GM21360 (cell line): ENCODE results near the gene SLC2A6.

Experiments
- ATAC-seq: cut with Tn5 transposase; IDR thresholded peaks from one replicate; pipeline ENCODE4 v1.9.1; 2021; ENCODE audit warnings: mild to moderate bottlenecking, moderate library complexity; ENCODE audit not compliant: unreplicated experiment

SLC2A6 gene

DNA sequence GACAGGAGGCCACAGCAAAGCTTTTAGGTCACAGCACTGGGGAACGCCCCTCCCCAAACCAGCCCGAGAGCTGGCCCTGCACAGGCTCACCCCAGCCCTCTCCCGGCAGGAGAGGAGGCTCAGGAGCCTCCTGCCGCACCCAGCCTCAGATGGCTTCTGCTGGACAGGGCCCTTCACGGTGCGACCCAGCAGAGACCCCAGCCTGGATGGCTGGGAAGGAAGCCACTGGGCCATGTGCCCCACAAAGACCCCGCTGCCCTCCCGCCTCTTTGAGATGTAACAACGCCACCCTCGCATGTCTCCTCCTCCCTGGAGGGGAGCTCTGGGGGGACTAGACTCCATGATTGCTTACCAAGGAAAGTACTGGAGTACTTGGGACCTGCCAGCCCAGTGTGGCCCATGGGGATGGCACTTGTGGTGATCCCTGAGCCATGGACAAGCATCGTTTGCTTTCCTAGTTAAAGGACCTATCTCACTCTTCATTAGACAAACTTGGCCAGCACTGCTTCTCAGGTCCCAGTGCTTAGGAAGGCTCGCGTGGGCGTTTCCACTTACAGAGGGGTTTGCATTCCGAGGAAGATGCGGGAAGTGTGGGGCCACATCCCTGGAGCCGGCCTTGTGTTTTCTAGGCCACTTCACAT, 36.8 kb upstream of the SLC2A6 start:
- ATAC-seq: no peak

DNA sequence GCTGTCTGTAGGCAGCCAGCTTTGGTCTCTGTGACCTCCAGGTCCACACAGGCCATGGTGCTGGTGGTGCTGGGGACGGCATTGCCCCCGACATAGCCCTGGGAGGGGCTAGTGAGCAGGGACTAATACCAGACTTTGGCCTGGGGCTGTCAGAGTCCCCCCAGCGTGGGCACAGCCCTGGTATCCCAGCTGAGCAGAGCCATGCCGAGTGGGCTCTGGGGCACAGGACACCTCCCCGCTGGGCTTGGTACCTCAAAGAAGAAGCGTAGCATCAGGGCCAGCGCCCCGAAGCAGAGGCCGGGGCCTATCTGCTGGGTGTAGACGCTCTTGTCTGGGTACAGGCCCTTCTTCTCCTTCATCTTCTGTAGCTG, 36.3 kb upstream of the SLC2A6 start:
- ATAC-seq: no peak

DNA sequence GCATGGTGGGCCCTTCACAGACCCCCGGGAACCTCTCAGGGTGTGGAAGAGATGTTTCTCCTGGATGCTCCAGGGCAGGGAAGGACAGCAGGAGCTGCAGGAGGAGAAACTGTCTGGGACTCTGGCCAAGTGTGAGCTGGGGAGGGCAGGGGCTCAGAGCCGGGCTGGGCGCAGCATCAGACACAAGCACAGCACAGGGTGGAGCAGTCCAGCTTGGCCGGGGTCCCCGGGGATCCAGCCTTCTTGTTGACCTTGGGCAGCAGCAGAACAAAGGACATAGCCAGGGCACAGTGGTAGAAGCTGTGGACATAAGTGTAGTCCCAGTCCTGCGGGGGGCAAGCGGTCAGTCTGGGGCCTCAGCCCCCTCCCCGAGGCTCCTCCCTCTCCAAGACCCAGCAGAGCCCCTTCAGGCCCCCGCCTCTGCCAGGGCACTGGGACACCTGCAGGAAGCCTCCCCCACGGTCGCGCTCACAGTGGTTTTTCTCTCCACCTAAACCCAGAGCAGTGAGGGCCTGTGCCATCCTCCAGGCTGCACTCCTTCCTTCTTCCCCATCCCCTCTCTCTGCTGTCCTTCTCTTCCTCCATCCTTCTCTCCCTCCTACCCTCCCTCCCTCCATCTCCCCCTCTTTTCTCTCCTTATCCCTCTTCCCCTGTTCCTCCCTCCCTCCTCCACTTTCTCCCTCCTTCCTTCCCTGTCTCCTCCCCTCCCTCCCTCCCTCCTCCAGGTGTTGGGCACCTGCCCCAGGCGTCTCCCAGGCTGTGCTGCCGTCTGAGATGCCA, 35.8 kb upstream of the SLC2A6 start:
- no peak for ATAC-seq

DNA sequence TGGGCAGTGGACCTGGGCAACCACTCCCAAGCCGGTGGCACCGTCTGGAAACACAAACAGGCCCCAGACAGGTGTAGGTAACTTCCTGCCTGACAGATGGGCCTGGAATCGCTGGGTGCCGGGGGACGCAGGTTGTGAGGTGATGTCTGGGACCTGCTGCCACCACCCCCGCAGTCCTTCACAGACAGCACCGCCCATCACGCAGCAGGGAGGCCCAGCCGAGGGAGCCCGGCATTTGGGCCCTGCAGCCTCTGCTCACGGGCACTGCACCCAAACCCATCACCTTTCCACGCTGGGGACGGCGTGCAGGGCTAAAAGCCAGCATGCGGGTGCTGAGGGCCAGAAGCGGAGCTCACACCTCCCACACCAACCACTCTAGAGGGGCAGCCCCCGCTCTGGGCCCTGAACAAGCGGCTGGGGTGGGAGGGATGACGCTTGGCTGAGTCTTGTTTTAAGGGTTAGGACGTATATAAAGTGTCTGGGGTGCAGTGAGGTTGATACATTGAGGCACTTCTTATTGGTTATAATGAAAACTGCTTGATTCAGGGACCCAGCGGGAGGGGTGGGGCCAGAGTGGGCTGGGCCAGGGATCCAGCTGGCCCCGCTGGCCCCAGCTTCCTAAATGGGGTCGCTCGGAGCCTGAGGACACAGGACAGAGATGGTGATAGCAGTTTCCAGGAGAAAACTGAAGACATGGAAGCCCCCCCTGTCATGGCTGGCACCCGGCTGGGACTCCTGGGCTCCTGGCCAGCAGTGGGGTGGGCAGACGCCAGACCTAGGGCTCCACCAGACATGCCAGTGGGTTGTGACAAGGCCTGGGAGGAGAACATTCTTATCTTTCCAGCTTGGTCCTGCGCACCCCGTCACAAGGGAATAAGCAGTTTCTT, 34.6 kb upstream of the SLC2A6 start:
- ATAC-seq: no peak

DNA sequence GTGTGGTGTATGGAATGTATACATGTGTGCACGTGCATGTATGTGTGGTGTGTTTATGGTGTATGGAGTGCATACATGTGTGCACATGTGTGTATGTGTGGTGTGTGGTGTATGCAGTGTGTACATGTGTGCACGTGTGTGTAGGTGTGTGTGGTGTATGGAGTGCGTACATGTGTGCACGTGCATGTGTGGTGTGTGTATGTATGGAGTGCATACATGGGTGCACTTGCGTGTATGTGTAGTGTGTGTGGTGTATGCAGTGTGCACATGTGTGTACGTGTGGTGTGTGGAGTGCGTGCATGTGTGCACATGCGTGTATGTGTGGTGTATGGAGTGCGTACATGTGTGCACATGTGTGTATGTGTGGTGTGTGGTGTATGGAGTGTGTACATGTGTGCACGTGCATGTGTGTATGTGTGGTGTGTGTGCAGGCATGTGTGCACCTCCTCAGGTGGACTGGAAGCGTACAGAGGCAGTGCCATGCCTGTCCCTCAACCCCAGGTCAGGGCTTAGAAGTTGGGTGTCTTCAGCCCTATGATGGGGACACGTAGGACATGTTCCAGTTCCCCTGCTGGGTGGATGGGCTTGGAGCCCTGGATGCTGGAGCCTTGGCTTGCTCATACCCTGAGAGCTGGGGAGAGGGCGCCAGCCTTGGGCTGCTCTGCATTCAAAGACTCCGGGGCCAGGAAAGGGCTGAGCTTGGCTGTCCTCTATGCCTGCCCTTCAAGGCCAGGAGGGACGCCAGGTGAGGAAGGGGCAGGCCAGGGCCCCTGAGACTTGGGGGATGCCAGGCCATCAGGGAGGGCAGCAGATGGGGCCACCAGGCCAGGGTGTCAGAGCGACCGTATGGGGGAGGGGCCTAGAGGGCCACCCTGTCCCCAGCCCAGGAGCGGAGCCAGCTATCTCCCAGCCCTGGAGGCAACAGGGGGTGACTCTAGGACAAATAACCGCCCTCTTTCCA, 33.6 kb upstream of the SLC2A6 start:
- ATAC-seq: no peak

DNA sequence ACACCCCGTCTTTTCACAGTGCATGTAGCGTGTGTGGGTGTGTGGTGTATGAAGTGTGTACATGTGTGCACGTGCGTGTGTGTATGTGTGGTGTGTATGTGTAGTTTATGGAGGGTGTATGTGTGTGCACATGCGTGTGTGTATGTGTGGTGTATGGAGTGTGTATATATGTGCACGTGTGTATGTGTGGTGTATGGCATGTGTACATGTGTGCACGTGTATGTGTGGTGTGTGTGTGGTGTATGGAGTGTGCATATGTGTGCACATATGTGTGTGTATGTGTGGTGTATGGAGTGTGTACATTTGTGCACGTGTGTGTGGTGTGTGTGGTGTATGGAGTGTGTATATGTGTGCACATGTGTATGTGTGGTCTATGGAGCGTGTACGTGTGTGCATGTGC, 32.7 kb upstream of the SLC2A6 start:
- ATAC-seq: no peak

DNA sequence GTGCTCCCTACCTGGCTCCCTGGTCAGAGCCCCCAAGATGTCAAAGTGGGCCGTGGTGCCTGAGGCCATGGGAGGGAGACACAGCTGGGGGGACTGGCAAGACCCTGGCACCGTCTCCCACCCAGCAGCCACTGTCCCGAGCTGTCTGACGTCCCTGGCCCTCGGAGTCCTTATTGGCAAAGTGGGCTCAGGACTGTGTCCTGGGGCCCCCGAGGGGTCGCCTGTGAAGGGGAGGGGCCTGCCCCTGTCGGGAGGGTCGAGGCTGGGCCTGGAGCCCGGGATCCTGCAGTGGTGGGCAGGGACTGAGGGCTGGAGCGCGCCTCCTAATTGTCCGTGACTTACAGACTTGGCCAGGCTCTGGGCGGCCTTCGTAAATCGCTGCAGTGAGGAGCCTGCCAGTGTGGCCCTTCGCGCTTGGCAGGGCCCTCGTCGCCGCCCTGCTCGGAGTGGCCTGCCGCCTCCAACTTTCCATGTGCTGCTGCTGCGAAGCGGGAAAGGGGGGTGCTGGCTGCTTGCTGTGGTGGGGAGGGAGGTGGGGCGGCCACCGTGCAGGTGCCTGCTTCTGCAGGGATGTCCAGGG, 32.1 kb upstream of the SLC2A6 start:
- no peak for ATAC-seq

DNA sequence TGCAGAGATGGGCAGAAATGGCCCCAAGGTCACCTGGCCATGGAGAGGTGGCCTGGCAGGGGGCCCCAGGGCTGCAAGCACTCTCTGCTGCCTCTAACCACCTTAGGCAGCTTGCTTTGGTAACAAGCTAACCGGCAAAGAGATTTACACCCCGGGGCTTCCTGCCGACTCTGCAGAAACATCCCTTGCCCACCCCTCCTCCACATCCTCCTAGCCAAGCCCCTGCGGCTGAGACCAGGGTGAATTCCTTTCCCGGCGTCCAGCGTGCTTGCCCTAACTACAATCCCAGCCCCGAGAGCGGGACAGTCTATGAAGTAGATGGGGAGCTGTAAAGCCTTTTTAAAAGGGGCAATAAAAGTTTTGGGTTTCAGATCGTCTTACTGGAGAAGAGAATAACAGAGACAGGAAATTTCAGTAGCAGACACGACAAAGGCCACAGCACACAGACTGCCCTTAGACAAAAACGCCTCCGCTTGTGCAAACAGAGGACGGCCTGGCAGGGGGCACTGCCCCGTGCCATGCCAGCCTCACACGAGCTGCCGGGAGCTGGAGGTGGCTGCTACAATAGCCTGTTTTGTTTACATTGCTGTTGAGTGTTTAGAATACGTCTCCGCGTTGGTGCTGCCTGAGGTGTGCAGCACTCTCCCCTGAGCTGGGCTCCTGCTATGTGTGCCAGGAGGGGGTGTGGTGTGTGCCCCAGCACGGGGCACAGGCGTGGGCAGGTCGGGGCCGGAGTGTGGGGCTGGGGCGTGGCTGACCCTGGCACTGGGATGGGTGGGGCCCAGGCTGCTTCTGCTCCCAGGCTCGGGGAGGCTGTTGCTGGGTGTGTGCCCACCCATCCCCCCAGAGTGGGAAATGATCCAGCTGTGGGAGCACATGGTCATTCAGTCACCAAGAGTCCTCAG, 30.5 kb upstream of the SLC2A6 start:
- no peak for ATAC-seq

DNA sequence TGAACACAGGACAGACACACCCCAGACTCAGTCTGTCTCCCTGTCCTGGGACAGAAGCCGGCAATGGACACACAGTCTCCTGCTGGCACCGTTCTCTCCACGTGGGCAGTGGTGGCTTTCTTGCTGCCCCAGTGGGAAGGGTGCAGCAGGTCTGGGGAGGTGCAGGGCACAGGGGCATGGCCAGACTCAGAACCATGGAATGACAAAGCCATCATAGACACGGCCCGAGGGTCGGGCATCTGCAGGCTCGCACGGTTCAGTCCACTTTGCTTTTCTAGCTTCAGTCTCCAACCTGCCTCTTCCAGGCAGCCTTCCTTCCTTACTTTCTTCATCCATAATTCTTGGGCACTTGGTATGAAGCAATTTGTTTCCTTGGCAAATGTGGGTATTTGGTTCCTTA, 29.1 kb upstream of the SLC2A6 start:
- ATAC-seq: no peak

DNA sequence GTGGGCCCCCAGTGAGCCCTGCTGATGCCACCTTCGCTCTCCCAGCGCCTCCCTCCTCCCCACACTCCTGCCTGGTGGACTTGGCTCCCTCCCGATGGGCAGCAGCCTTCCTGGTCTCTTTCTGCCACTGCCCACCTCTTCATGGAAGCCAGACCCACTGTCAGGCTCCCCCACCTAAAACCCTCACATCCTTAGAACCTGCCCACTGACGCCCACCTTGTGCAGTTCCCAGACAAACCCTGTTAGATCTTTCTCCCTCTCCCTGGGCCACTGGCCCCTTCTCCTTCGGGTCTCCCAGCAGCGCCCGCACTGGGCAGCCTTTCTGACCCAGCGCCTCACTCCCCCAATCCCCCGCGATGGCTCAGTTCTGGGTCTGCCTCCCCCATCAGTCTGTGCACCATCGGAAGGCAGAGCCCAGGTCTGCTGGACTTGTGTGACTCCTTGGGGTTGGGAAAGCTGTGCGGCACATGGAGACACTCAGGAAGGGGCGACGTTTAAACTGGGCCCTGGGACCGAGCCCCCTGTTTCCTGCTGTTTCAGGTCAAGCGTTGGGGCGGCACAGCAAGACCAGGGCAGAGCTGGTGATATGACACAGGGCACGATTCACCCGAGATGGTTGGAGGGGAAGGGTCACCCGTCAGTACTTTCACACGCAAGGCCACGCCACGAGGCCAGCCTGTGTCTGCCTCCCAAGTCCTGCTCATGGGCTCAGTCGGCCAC, 28.5 kb upstream of the SLC2A6 start:
- no peak for ATAC-seq

DNA sequence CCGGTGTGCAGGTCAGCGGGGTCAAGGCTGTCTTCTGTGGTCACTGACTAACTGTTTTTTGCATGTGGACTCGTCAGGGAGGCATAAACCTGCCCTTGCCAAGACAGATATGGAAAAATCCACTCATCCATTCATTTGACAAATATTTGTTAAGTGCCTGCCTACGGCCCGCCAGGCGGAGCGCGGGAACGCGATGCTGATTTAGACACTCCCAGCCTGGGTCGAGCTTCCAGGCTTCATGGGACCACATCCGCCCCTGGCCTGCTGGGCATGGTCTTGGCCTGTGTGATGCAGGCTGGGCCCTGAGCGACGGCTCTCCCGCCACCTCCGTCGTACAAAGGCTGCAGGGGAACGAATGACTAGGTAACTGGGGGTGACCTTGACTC, 27.7 kb upstream of the SLC2A6 start:
- no peak for ATAC-seq

DNA sequence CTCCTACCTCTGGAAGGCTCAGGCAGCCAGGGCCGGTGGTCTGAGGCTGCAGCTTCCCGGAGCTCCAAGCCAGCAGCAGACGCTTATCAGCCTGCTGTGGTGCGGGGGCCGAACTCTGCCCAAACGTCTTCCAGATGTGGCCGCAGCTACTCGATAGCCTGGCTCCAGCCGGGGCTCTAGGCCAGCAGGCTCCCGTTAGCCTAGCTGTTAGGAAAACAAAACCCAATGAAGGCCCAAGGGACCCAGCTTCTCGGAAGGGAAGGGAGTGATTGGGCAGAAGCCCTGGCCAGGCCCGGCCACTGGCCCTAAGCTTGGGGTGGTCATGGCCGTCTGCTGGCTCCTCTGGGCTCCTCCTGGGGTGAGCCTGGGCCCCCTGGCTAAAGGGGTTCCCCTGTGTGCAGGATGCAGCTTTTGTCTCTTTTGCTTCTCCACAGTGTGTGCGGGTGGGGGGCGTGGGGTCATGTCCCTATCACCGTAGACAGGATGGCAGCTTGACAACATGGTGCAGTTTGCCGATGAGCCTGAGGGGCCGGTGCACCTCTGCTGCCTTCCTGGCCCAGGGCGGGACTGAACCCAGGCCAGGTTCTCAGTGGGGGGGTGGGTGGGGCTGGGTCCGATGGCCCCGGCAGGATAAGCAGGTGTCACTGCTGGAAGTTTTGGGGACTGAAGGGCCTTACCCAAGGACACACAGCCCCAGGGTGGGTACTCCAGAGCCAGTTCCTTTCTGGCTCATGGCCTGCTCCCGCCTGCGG, 27.2 kb upstream of the SLC2A6 start:
- ATAC-seq: no peak

DNA sequence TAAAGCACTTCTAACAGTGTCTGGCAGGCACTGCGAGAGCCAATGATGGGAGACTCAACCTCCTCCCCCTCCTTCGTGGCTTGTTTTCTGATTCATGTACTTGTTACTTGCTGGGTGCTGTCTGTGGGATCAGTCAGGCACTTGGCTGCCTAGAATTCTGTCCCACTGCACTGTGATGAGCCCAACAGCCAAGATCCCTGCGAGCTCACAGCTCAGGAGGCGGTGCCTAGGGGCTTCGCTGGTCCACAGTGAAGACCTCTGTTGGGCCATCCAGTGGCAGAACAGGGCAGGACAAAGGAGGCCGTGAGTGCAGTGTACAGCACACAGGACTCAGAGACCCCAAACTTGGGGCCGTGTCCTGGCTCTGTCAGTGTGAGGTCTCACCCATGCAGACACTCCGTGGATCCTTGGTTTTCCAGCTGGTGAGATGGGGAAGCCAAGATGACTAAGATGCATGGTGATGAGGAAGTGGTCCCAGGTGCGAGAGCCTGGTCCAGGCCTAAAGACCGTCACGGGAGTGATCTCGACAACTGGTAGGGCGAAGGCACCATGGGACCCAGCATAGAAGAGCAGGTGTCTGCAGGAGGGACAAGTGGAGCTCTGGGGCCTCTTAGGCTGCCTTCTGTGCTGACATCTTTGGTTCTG, 26.4 kb upstream of the SLC2A6 start:
- no peak for ATAC-seq

DNA sequence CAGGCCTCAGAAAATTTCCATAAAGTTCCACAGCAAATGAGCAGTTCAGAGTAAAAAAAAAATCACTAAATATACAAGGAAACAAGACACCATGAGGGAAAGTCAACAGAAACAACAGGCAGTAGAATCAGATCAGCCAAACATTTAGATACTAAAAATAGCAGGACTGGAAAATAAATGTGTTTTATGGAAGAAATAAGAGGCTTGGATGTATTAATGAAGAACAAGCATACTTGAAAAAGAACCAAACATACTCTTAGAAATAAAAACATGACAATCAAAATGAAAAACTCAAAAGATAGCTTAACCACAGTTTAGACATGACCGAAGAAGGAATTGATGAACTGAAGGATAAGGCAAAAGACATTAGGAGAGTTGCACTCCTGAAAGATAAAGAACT, 23.2 kb upstream of the SLC2A6 start:
- no peak for ATAC-seq

DNA sequence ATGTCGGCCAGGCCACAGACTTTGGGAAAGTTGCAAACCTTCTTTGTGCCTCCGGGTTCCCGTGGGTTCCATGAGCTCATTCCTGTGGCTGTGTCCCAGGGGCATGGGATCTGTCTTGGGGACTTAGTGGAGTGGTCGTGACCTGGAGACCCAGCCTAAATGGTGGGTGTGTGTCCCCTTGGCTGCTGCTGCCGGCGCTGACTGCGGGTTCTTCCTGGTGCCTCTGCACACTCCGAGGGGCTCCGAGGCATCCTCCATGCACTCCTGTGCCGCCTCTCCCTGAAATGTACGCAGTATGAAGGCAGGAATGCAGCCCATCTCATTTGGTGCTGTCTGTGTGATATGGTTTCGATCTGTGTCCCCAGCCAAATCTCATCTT, 21.0 kb upstream of the SLC2A6 start:
- no peak for ATAC-seq

DNA sequence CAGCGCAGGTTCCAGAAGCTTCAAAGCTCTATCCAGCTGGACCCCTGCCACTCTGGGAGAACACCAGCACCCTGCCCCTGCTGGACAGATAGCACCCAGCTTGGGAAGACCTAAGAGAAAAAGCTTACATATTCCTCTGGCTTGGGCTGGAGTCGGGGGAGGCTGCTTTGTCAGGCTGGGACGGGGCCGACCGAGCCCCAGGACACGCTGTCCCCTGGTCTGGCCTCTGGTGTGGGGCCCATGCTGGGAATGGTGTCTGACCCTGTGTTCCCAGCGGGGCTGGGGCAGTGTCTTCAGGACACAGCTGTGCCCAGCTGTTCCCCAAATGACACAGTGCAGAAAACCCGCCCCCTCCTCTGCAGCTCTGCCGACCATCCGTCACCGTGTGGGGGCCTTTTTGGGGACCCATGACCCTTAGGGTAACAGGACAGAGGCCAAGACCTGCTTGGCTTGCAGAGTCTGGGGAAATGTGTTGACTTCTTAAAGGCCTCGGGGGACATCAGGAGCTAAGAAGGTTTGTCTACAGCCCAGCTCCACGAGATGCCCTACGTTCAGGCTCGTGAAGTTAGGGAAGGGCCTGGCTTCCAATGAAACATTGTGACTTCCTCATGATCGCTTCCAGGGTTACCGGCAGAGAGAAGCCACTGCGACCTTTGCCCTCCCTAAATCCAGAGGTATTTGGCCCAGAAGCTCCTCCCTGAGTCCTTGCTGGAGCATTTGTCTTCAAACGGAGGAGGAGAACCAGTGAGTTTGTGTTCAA, 20.4 kb upstream of the SLC2A6 start:
- ATAC-seq: no peak
